Transverse colon (tissue), 4 donors: ENCODE data around the gene BTK. TPM values are rescaled to one million over a fixed set of nuclear protein-coding genes. Genes with fewer than 3 reads are reported as not detected.

Experiments used
- DNase-seq: peaks from one replicate; pipeline ENCODE4 v3.0.0-alpha.2; 2019
- H3K27ac ChIP-seq, 4 donors: fragments of 200-600 bp; sonication (generic); 2 replicates each; pipeline ENCODE4 v1.5.1; 2016 to 2018; ENCODE audit warnings: inconsistent platforms in 4 of 4
- H3K27me3 ChIP-seq: fragments of 200-600 bp; sonication (generic); 2 replicates; pipeline ENCODE4 v1.5.1; 2017; ENCODE audit warnings: inconsistent platforms
- H3K36me3 ChIP-seq, 4 donors: fragments of 200-600 bp; sonication (generic); 2 replicates each; pipeline ENCODE4 v1.5.1; 2017 to 2019; ENCODE audit warnings: inconsistent platforms in 4 of 4
- H3K4me1 ChIP-seq, 4 donors: fragments of 200-600 bp; sonication (generic); 2 replicates each; pipeline ENCODE4 v1.5.1; 2017 to 2020; ENCODE audit warnings: inconsistent platforms in 4 of 4
- H3K4me3 ChIP-seq, 4 donors: fragments of 200-600 bp; sonication (generic); 1 replicate in 1 of 4; 2 replicates in 3 of 4; pipeline versions ENCODE4 v1.5.1 to v1.6.1; 2017 to 2019; ENCODE audit warnings: inconsistent platforms in 4 of 4
- H3K9me3 ChIP-seq, 2 donors: fragments of 200-600 bp; sonication (generic); 2 replicates each; pipeline ENCODE4 v1.5.1; 2017 to 2019; ENCODE audit warnings: inconsistent platforms in 2 of 2
- CTCF ChIP-seq, 5 experiments: fragments of 200-600 bp in 3 of 5; fragments of 450-650 bp in 2 of 5; sonication (generic) in 3 of 5; IDR thresholded peaks; 1 replicate in 2 of 5; 2 replicates in 3 of 5; pipeline ENCODE4 v1.5.1; 2016 to 2017; ENCODE audit warnings: antibody characterized with exemption in 5 of 5, inconsistent platforms in 3 of 5, mild to moderate bottlenecking in 2 of 5, moderate library complexity in 1 of 5
- EP300 ChIP-seq: sonication (generic); formaldehyde crosslinking; IDR thresholded peaks from one replicate; pipeline ENCODE4 v1.6.1; 2017; ENCODE audit warnings: antibody characterized with exemption, low read depth
- POLR2A ChIP-seq: fragments of 450-650 bp; IDR thresholded peaks from one replicate; pipeline ENCODE4 v1.6.1; 2016; ENCODE audit warnings: antibody characterized with exemption, mild to moderate bottlenecking, moderate library complexity
- POLR2AphosphoS5 ChIP-seq, 3 donors: sonication (generic); formaldehyde crosslinking; IDR thresholded peaks; one replicate each; pipeline ENCODE4 v1.6.1; 2016; ENCODE audit warnings: antibody characterized with exemption in 3 of 3
- WGBS, 2 donors: methylation state at CpG; one replicate each; pipeline ENCODE4 v1.1.5; 2018; ENCODE audit warnings: low coverage in 1 of 2; 5-methylcytosine and 5-hydroxymethylcytosine counted together
- in situ Hi-C, 4 donors: fragments of 200-750 bp; cut with MboI; loops; one replicate each; pipeline versions ENCODE4 v1.15.0 to v1.15.1; 2017; ENCODE audit warnings: low sequenced_read_pairs in 3 of 4, low pct_ligation_motif_present in 1 of 4, low pct_unique_long_range_greater_than_20kb in 1 of 4
- intact Hi-C: fragments of 100-400 bp; cut with DNase I; formaldehyde crosslinking; loops from one replicate; pipeline ENCODE4 v1.15.1; 2023; ENCODE audit warnings: low total_unique reads
- total RNA-seq, 4 donors: library from RNA; depleted of rRNA; stranded (reverse); fragments of >200 nt; gene quantifications; one replicate each; pipeline ENCODE4 v1.1.0, GENCODE V29; 2016

The BTK gene
- total RNA-seq, 4 donors from 2014 or later, result 0.40 to 7.9 (median 4.4) TPM

- no peak for DNase-seq
- in situ Hi-C loops (no loop called here), intact Hi-C loops (no loop called here)
- Histone ChIP-seq H3K4me3 (no peak overlapping the region), H3K4me1 (peaks cover 0 to 13% (median 0%) of the 10 kb centered on the region in 4 donors), H3K27me3 (no peaks in the 10 kb centered on the region), H3K36me3 (no peaks in the 10 kb centered on the region), H3K9me3 (no peaks in the 10 kb centered on the region), H3K27ac (no peak overlapping the region)
- no peak for TF ChIP-seq POLR2AphosphoS5 (IDR thresholded peaks at IDR 0.05)
- no peak for TF ChIP-seq POLR2A
- no peak for TF ChIP-seq CTCF (IDR thresholded peaks at IDR 0.05)
- no peak for TF ChIP-seq EP300
Measured at GRCh38 chrX:101394372-101394771, 8.4 kb upstream of the BTK start.

- Histone ChIP-seq H3K36me3 (no peaks in the 10 kb centered on the region), H3K27ac (no peak overlapping the region), H3K4me1 (peaks cover 0 to 13% (median 0%) of the 10 kb centered on the region in 4 donors), H3K9me3 (no peaks in the 10 kb centered on the region), H3K27me3 (no peaks in the 10 kb centered on the region), H3K4me3 (no peak overlapping the region)
- TF ChIP-seq CTCF (IDR thresholded peaks at IDR 0.05) (no peak), POLR2AphosphoS5 (IDR thresholded peaks at IDR 0.05) (no peak), EP300 (no peak), POLR2A (no peak)
- no peak for DNase-seq
- 70 to 80% methylated on average over 6 to 11 of the region's 11 CpGs for WGBS, 2 donors
- in situ Hi-C loops (no loop called here), intact Hi-C loops (no loop called here)
Measured at GRCh38 chrX:101393530-101394305, 7.7 kb upstream of the BTK start.

GRCh38 chrX:101391831-101392230 is 5.8 kb upstream of the BTK start:
- WGBS, 2 donors, result 53% methylated on average over 6 of the region's 6 CpGs; no CpG with 5 or more reads in 1 of the 2 donors
- Histone ChIP-seq H3K27me3 (no peaks in the 10 kb centered on the region), H3K4me3 (peak overlapping the region in 3 of 4 donors; percentile 40 to 61 (median 46)), H3K4me1 (peaks cover 0 to 13% (median 0%) of the 10 kb centered on the region in 4 donors), H3K36me3 (no peaks in the 10 kb centered on the region), H3K27ac (peak overlapping the region; percentile 65 to 88 (median 79)), H3K9me3 (no peaks in the 10 kb centered on the region)
- no peak for DNase-seq
- no peak for TF ChIP-seq POLR2AphosphoS5 (IDR thresholded peaks at IDR 0.05)
- no peak for TF ChIP-seq POLR2A
- TF ChIP-seq EP300, result no peak
- no peak for TF ChIP-seq CTCF (IDR thresholded peaks at IDR 0.05)
- in situ Hi-C loops, result no loop called here
- intact Hi-C loops, result no loop called here

- peak; percentile 88 for DNase-seq
- Histone ChIP-seq H3K27me3 (no peaks in the 10 kb centered on the region), H3K4me1 (peaks cover 0 to 13% (median 0%) of the 10 kb centered on the region in 4 donors), H3K27ac (peak within 1 kb of the TSS; percentile 65 to 88 (median 79)), H3K9me3 (no peaks in the 10 kb centered on the region), H3K4me3 (peak within 1 kb of the TSS; percentile 19 to 61 (median 43)), H3K36me3 (no peaks in the 10 kb centered on the region)
- WGBS, 2 donors, result 37% methylated on average over 36 of the region's 47 CpGs; no CpG with 5 or more reads in 1 of the 2 donors
- TF ChIP-seq EP300 (no peak), POLR2A (peak; percentile 90), CTCF (IDR thresholded peaks at IDR 0.05) (peak; percentile 52 to 69 (median 61)), POLR2AphosphoS5 (IDR thresholded peaks at IDR 0.05) (peak; percentile 91 to 97 (median 96))
- in situ Hi-C loops (no loop called here), intact Hi-C loops (no loop called here)
Measured at GRCh38 chrX:101390664-101391525, 4.9 kb upstream of the BTK start, which contains the start of gene RPL36A. TSS of gene RPL36A (plus strand) at chrX:101391011. CDS start at chrX:101391044, 33 bp downstream.
